HepG2 (cell line): ENCODE data around the gene KLHL33. TPM values are rescaled to one million over a fixed set of nuclear protein-coding genes. Genes with fewer than 3 reads are reported as not detected.

Source experiments
- ATAC-seq: fragments of 200-7000 bp; cut with Tn5 transposase; 3 replicates; pipeline ENCODE4 v1.9.1; 2020; ENCODE audit warnings: mild to moderate bottlenecking, moderate library complexity
- BruUV-seq: library from RNA; stranded (reverse); fragments of 400-500 nt; replicated peaks from 2 replicates; lab custom pipeline; 2021; lab: Mats Ljungman, UMichigan
- CTCF ChIA-PET: fragments of 300-600 bp; formaldehyde crosslinking; extraction: SDS; loops from one replicate; lab custom pipeline; 2021; ENCODE audit warnings: low total read pairs, inconsistent platforms, low intra/inter-chr PET ratio; lab: Yijun Ruan, JAX
- POLR2A ChIA-PET: fragments of 350-600 bp; sonication (Branson Sonifier 250); formaldehyde crosslinking; loops from one replicate; lab custom pipeline; 2020; ENCODE audit warnings: antibody characterized with exemption, inconsistent platforms; lab: Yijun Ruan, JAX
- DNase-seq: peaks from one replicate; pipeline ENCODE4 v3.0.0-alpha.2; 2015; ENCODE audit warnings: low spot score
- FAIRE-seq: peaks from 3 replicates; lab custom pipeline; 2011; peaks lifted over from hg19 to GRCh38; lab: Jason Lieb, UNC
- H2AFZ ChIP-seq: one replicate; pipeline ENCODE4 v1.6.1; 2011; ENCODE audit warnings: low read length, inconsistent platforms
- H3K27ac ChIP-seq: fragments of 300-600 bp; 3 replicates; pipeline ENCODE4 v1.8.0; 2011; ENCODE audit warnings: mixed run types, mild to moderate bottlenecking, mixed read lengths, low read length, inconsistent platforms; ENCODE audit not compliant: insufficient read depth; ENCODE audit errors: extremely low read length
- H3K27me3 ChIP-seq, 2 experiments: fragments of 200-600 bp in 1 of 2; 2 replicates in 1 of 2; 3 replicates in 1 of 2; pipeline versions ENCODE4 v1.6.0 to v1.8.0; 2011; ENCODE audit warnings: low read length in 2 of 2, mild to moderate bottlenecking in 2 of 2, moderate library complexity in 2 of 2, inconsistent platforms in 1 of 2; ENCODE audit not compliant: insufficient read depth in 2 of 2, control insufficient read depth in 1 of 2
- H3K36me3 ChIP-seq, 2 experiments: fragments of 200-600 bp in 1 of 2; replicated peaks in 1 of 2; 2 replicates in 1 of 2; 3 replicates in 1 of 2; pipeline versions ENCODE4 v1.5.1 to v1.8.0; 2011; ENCODE audit warnings: low read length in 2 of 2, inconsistent platforms in 1 of 2; ENCODE audit not compliant: insufficient read depth in 2 of 2, control insufficient read depth in 1 of 2
- H3K4me1 ChIP-seq: 2 replicates; pipeline ENCODE4 v1.5.1; 2012; ENCODE audit warnings: low read length, inconsistent platforms; ENCODE audit not compliant: insufficient read depth
- H3K4me2 ChIP-seq: 2 replicates; pipeline ENCODE4 v1.6.0; 2011; ENCODE audit warnings: low read depth, low read length, inconsistent platforms
- H3K4me3 ChIP-seq, 3 experiments: fragments of 200-600 bp in 1 of 3; sonication (generic), shearing (Covaris generic) in 1 of 3; replicated peaks in 1 of 3; 2 replicates each; pipeline ENCODE4 v1.5.1; 2011 to 2016; ENCODE audit warnings: low read length in 3 of 3, inconsistent platforms in 2 of 3, low read depth in 2 of 3, mild to moderate bottlenecking in 2 of 3, control low read depth in 1 of 3, mixed read lengths in 1 of 3; ENCODE audit not compliant: insufficient read depth in 1 of 3
- H3K79me2 ChIP-seq: one replicate; pipeline ENCODE4 v1.6.1; 2011; ENCODE audit warnings: low read length, inconsistent platforms; ENCODE audit not compliant: insufficient read depth
- H3K9ac ChIP-seq: 2 replicates; pipeline ENCODE4 v1.6.0; 2011; ENCODE audit warnings: mild to moderate bottlenecking, low read depth, low read length, inconsistent platforms; ENCODE audit not compliant: insufficient read depth
- H3K9me3 ChIP-seq: 2 replicates; pipeline ENCODE4 v1.5.1; 2012; ENCODE audit warnings: mild to moderate bottlenecking, low read length
- H4K20me1 ChIP-seq: 2 replicates; pipeline ENCODE4 v1.6.0; 2011; ENCODE audit warnings: inconsistent platforms, mild to moderate bottlenecking, low read length, moderate library complexity; ENCODE audit not compliant: insufficient read depth
- CCDC6 ChIP-seq: sonication (generic); formaldehyde crosslinking; IDR thresholded peaks from 2 replicates; pipeline ENCODE4 v1.8.1; 2022; ENCODE audit warnings: mild to moderate bottlenecking, missing genetic modification reagents, moderate library complexity
- FOXK2 ChIP-seq: fragments of 450-650 bp; IDR thresholded peaks from 2 replicates; pipeline ENCODE4 v1.6.1; 2016
- HOXA7 ChIP-seq: sonication (generic); formaldehyde crosslinking; IDR thresholded peaks from 2 replicates; pipeline ENCODE4 v1.8.1; 2022; ENCODE audit warnings: mild to moderate bottlenecking, missing genetic modification reagents, moderate library complexity
- ZNF546 ChIP-seq: sonication (generic); formaldehyde crosslinking; conservative IDR thresholded peaks from 2 replicates; pipeline ENCODE4 v1.8.1; 2023; ENCODE audit warnings: mild to moderate bottlenecking, missing genetic modification reagents
- WGBS: methylation state at CpG from one replicate; pipeline ENCODE4 v1.1.6; 2017; ENCODE audit warnings: low lambda C conversion rate; 5-methylcytosine and 5-hydroxymethylcytosine counted together
- in situ Hi-C: cut with HindIII; loops from 2 replicates; pipeline ENCODE4 v1.10.0; 2017; ENCODE audit warnings: low pct_unique_long_range_greater_than_20kb; ENCODE audit not compliant: extremely low pct_ligation_motif_present
- intact Hi-C: fragments of 100-400 bp; cut with micrococcal nuclease; formaldehyde crosslinking; loops from one replicate; pipeline ENCODE4 v1.10.0; 2022; ENCODE audit not compliant: unreplicated experiment
- polyA plus RNA-seq, 8 experiments: library from polyadenylated mRNA; depleted of rRNA in 3 of 8; stranded (reverse) in 7 of 8; unstranded in 1 of 8; fragments of >200 nt; fragmentation: Illumina TruSeq in 4 of 8; extraction: Trizol in 4 of 8; gene quantifications; 2 replicates each; pipeline versions ENCODE4 v1.2.1 to v1.2.3, GENCODE V29; 2011 to 2016; ENCODE audit warnings: low read depth in 4 of 8, missing spikeins in 1 of 8, mixed read lengths in 1 of 8; ENCODE audit not compliant: insufficient read depth in 1 of 8
- total RNA-seq, 5 experiments: library from RNA; depleted of rRNA; stranded (reverse); fragments of >200 nt; fragmentation: Illumina TruSeq; extraction: Trizol; gene quantifications; 2 replicates each; pipeline ENCODE4 v1.2.3, GENCODE V29; 2016; ENCODE audit warnings: low read depth in 1 of 5
- TF ChIP-seq, protein P1 (sequence below): sonication (generic); formaldehyde crosslinking; IDR thresholded peaks from 2 replicates; pipeline ENCODE4 v1.4.0; 2020; ENCODE audit warnings: mild to moderate bottlenecking, missing genetic modification reagents
- TF ChIP-seq, protein P2 (sequence below): sonication (generic); formaldehyde crosslinking; IDR thresholded peaks from 2 replicates; pipeline ENCODE4 v1.4.0; 2020; ENCODE audit warnings: missing genetic modification reagents

KLHL33 gene
- total and polyA plus RNA-seq, 2 of the 13 experiments (the other 11 are each of a cell fraction or from before 2014, with no cell fraction given) = not detected

DNA sequence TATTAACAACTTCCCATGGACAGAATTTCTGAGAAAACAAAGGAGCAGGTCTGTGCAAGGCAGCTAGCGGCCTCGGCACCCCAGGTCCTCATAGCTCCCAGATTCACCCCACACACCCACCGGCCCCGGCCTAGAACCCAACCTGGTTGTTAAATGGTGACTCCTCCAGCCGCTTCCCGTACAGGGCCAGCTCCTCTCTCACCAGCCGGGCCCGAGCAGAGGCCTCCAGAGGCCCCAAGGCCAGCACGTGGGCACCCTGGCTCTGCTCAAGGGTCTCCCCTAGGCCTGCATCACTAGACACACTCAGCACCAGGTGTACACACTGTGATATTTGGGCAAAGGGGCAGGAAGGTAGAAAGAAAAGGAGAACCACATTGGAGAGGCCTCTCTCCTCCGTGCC is 52.9 kb downstream of the KLHL33 start:
- Histone ChIP-seq H2AFZ (no peak overlapping the region), H4K20me1 (no peaks in the 10 kb centered on the region), H3K9ac (no peak overlapping the region), H3K27me3 (no peaks in the 10 kb centered on the region), H3K36me3 (peaks cover 29 to 45% of the 10 kb centered on the region in 2 experiments; a peak in 4 of 5 replicates), H3K4me3 (no peak overlapping the region), H3K27ac (no peak overlapping the region), H3K79me2 (no peaks in the 10 kb centered on the region), H3K9me3 (no peaks in the 10 kb centered on the region), H3K4me2 (no peak overlapping the region), H3K4me1 (no peaks in the 10 kb centered on the region)
- intact Hi-C loops = no loop called here
- TF ChIP-seq, protein P1, sequence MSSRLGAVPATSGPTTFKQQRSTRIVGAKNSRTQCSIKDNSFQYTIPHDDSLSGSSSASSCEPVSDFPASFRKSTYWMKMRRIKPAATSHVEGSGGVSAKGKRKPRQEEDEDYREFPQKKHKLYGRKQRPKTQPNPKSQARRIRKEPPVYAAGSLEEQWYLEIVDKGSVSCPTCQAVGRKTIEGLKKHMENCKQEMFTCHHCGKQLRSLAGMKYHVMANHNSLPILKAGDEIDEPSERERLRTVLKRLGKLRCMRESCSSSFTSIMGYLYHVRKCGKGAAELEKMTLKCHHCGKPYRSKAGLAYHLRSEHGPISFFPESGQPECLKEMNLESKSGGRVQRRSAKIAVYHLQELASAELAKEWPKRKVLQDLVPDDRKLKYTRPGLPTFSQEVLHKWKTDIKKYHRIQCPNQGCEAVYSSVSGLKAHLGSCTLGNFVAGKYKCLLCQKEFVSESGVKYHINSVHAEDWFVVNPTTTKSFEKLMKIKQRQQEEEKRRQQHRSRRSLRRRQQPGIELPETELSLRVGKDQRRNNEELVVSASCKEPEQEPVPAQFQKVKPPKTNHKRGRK = no peak
- TF ChIP-seq, protein P2, sequence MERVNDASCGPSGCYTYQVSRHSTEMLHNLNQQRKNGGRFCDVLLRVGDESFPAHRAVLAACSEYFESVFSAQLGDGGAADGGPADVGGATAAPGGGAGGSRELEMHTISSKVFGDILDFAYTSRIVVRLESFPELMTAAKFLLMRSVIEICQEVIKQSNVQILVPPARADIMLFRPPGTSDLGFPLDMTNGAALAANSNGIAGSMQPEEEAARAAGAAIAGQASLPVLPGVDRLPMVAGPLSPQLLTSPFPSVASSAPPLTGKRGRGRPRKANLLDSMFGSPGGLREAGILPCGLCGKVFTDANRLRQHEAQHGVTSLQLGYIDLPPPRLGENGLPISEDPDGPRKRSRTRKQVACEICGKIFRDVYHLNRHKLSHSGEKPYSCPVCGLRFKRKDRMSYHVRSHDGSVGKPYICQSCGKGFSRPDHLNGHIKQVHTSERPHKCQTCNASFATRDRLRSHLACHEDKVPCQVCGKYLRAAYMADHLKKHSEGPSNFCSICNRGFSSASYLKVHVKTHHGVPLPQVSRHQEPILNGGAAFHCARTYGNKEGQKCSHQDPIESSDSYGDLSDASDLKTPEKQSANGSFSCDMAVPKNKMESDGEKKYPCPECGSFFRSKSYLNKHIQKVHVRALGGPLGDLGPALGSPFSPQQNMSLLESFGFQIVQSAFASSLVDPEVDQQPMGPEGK (CRISPR knock-in tag) = no peak
- TF ChIP-seq CCDC6 = no peak
- TF ChIP-seq ZNF546 = no peak
- no peak for TF ChIP-seq FOXK2
- no peak for TF ChIP-seq HOXA7 (CRISPR knock-in tag)
- FAIRE-seq = no peak
- ChIA-PET CTCF (no interaction called here), POLR2A (no interaction called here)
- BruUV-seq = no TSS peak
- DNase-seq = no peak
- no peak for ATAC-seq
- in situ Hi-C loops = no loop called here
- WGBS = 95% methylated on average over 8 of the region's 10 CpGs
